CD8-positive, alpha-beta memory T cell (primary cell): ENCODE data around the gene MRPL44. TPM values are rescaled to one million over a fixed set of nuclear protein-coding genes. Genes with fewer than 3 reads are reported as not detected.

Experiments
- CTCF ChIA-PET: fragments of 350-600 bp; sonication (Branson Sonifier 250); formaldehyde crosslinking; loops from one replicate; lab custom pipeline; 2021; ENCODE audit warnings: antibody characterized with exemption; lab: Charles Lee
- POLR2A ChIA-PET: fragments of 350-600 bp; sonication (Branson Sonifier 250); formaldehyde crosslinking; loops from one replicate; lab custom pipeline; 2021; ENCODE audit warnings: antibody characterized with exemption; lab: Charles Lee
- DNase-seq, 5 donors: peaks; one replicate each; pipeline versions ENCODE4 v3.0.0 to v3.0.0-alpha.2; 2020 to 2022; ENCODE audit warnings: mixed read lengths in 1 of 5
- H3K27ac ChIP-seq: one replicate; pipeline ENCODE4 v1.7.0; 2013; ENCODE audit warnings: low read depth, mild to moderate bottlenecking, low read length, moderate library complexity
- H3K27me3 ChIP-seq: 2 replicates; pipeline ENCODE4 v1.7.0; 2013; ENCODE audit warnings: low read length, mild to moderate bottlenecking; ENCODE audit not compliant: insufficient read depth, poor library complexity, severe bottlenecking
- H3K36me3 ChIP-seq: 2 replicates; pipeline ENCODE4 v1.7.0; 2013; ENCODE audit warnings: mild to moderate bottlenecking, low read length, moderate library complexity; ENCODE audit not compliant: insufficient read depth
- H3K4me1 ChIP-seq: 2 replicates; pipeline ENCODE4 v1.7.0; 2013; ENCODE audit warnings: mild to moderate bottlenecking, low read length, moderate library complexity; ENCODE audit not compliant: insufficient read depth
- H3K4me3 ChIP-seq: 2 replicates; pipeline ENCODE4 v1.7.0; 2013; ENCODE audit warnings: mild to moderate bottlenecking, low read length
- H3K9me3 ChIP-seq: 2 replicates; pipeline ENCODE4 v1.7.0; 2013; ENCODE audit warnings: mild to moderate bottlenecking, low read length
- H3K27ac Mint-ChIP-seq, 8 donors: one replicate each; pipeline ENCODE4 v1.8.0; 2020 to 2021; ENCODE audit warnings: mixed read lengths in 8 of 8, mild to moderate bottlenecking in 6 of 8, inconsistent platforms in 3 of 8, moderate library complexity in 3 of 8
- H3K27me3 Mint-ChIP-seq, 2 donors: one replicate each; pipeline ENCODE4 v1.8.0; 2020 to 2021; ENCODE audit warnings: mixed read lengths in 2 of 2, mild to moderate bottlenecking in 1 of 2, moderate library complexity in 1 of 2
- H3K36me3 Mint-ChIP-seq, 3 donors: one replicate each; pipeline ENCODE4 v1.8.0; 2020 to 2021; ENCODE audit warnings: mixed read lengths in 3 of 3, inconsistent platforms in 1 of 3, mild to moderate bottlenecking in 1 of 3
- H3K4me1 Mint-ChIP-seq, 3 donors: one replicate each; pipeline ENCODE4 v1.8.0; 2020 to 2021; ENCODE audit warnings: mixed read lengths in 3 of 3, inconsistent platforms in 1 of 3, mild to moderate bottlenecking in 1 of 3
- H3K4me3 Mint-ChIP-seq, 7 donors: one replicate each; pipeline ENCODE4 v1.8.0; 2020 to 2021; ENCODE audit warnings: mixed read lengths in 7 of 7, mild to moderate bottlenecking in 6 of 7, moderate library complexity in 4 of 7, inconsistent platforms in 2 of 7
- H3K9me3 Mint-ChIP-seq, 5 donors: one replicate each; pipeline ENCODE4 v1.8.0; 2020 to 2022; ENCODE audit warnings: mixed read lengths in 5 of 5, mild to moderate bottlenecking in 3 of 5, moderate library complexity in 2 of 5, inconsistent platforms in 1 of 5
- polyA plus RNA-seq: library from polyadenylated mRNA; unstranded; fragments of 300-500 nt; fragmentation: Illumina TruSeq; gene quantifications from one replicate; pipeline ENCODE4 v1.2.3, GENCODE V29; 2021
- total RNA-seq, 2 experiments: library from RNA; stranded (reverse); gene quantifications; one replicate each; pipeline ENCODE4 v1.2.3, GENCODE V29; 2021

The MRPL44 gene
- total and polyA plus RNA-seq, 3 experiments from 2014 or later, result 26.7 to 42.6 (median 42.6) TPM

DNA sequence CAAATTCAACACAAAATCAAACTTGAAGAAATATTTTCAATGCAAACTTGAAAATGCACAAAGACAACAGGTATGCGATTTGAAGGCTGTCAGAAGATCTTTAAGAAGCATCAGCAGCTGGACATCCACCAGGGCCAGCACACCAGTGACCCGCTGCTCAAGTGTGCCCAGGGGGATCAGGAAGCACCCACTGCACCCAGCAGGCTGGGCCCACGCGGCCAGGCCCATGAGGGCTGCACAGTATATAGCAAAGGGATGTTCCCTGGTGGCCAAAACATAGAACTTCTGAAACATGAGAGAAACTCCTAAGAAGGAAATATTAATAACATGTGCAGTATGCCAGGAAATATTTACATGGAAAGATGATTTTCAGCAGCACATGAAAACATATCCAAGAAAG, 37.2 kb upstream of the MRPL44 start:
- CTCF ChIA-PET, result no interaction called here
- no peak overlapping the region for H3K4me3 Mint-ChIP-seq

DNA sequence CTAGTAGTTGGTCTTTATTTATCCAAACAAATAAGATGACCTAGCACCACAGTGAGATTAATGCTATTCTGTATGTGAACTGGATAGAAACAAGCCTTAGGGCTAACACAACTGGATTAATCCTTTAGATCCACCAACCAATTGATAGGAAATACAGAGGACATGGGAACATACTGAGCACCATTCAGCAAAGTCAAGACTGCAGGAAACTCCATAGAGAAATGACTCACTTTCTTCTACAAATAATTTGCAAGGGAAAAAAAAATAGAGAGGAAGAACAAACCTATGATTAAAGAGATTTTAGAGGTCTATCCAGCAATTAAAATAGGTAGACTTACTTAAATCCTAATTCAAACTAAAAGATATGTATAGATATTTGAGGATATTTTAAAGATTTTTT, 36.1 kb upstream of the MRPL44 start:
- Histone ChIP-seq H3K36me3 (no peaks in the 10 kb centered on the region), H3K27ac (no peak overlapping the region), H3K27me3 (no peaks in the 10 kb centered on the region), H3K4me1 (no peaks in the 10 kb centered on the region), H3K9me3 (no peaks in the 10 kb centered on the region), H3K4me3 (no peak overlapping the region)
- CTCF ChIA-PET, result no interaction called here
- peaks cover 19 to 67% (median 28%) of the 10 kb centered on the region in 3 donors for H3K4me1 Mint-ChIP-seq
- no peak overlapping the region for H3K27ac Mint-ChIP-seq
- H3K4me3 Mint-ChIP-seq, result peak overlapping the region in 1 of 7 donors; percentile 28
- H3K27me3 Mint-ChIP-seq, result peaks cover 0 to 1% of the 10 kb centered on the region in 2 donors
- no peaks in the 10 kb centered on the region for H3K9me3 Mint-ChIP-seq
- no peak for DNase-seq
- POLR2A ChIA-PET, result no interaction called here
- peaks cover 3 to 30% (median 8%) of the 10 kb centered on the region in 3 donors for H3K36me3 Mint-ChIP-seq

More for the DNA sequence above, 37.2 kb upstream of the MRPL44 start:
- peaks cover 3 to 38% (median 8%) of the 10 kb centered on the region in 3 donors for H3K36me3 Mint-ChIP-seq
- peaks cover 15 to 64% (median 21%) of the 10 kb centered on the region in 3 donors for H3K4me1 Mint-ChIP-seq
- no peaks in the 10 kb centered on the region for H3K4me1 ChIP-seq
- H3K27me3 Mint-ChIP-seq, result peaks cover 0 to 1% of the 10 kb centered on the region in 2 donors
- H3K27ac ChIP-seq, result no peak overlapping the region
- DNase-seq, result no peak
- no peaks in the 10 kb centered on the region for H3K27me3 ChIP-seq
- H3K9me3 ChIP-seq, result no peaks in the 10 kb centered on the region
- no peaks in the 10 kb centered on the region for H3K36me3 ChIP-seq
- no peaks in the 10 kb centered on the region for H3K9me3 Mint-ChIP-seq
- H3K4me3 ChIP-seq, result no peak overlapping the region
- POLR2A ChIA-PET, result no interaction called here
- no peak overlapping the region for H3K27ac Mint-ChIP-seq

DNA sequence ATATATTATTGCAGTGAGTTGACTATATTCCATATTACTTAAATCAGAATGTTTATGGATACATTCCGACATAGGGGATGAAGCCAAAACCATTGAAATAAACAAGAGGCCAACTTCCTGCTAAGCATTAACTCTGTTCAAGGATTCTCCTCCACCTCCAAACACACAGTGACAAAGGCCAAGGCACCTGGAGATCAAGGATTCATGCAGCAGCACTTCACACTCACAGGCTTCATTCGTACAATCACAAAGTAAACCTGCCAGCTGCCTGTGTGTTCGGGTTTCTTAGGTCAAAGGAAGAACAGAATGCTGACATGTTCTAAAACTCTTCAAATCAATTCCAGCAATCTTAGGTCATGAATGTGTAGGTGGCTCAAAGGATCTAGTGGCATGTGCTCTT, 35.0 kb upstream of the MRPL44 start:
- Mint-ChIP-seq H3K27me3 (peaks cover 0 to 1% of the 10 kb centered on the region in 2 donors), H3K9me3 (no peaks in the 10 kb centered on the region), H3K27ac (no peak overlapping the region), H3K4me1 (peaks cover 19 to 71% (median 28%) of the 10 kb centered on the region in 3 donors), H3K4me3 (no peak overlapping the region), H3K36me3 (peaks cover 4 to 20% (median 5%) of the 10 kb centered on the region in 3 donors)
- Histone ChIP-seq H3K36me3 (no peaks in the 10 kb centered on the region), H3K9me3 (no peaks in the 10 kb centered on the region), H3K4me3 (no peak overlapping the region), H3K27me3 (no peaks in the 10 kb centered on the region), H3K27ac (no peak overlapping the region), H3K4me1 (no peaks in the 10 kb centered on the region)
- no peak for DNase-seq
- POLR2A ChIA-PET, result no interaction called here
- CTCF ChIA-PET, result no interaction called here

DNA sequence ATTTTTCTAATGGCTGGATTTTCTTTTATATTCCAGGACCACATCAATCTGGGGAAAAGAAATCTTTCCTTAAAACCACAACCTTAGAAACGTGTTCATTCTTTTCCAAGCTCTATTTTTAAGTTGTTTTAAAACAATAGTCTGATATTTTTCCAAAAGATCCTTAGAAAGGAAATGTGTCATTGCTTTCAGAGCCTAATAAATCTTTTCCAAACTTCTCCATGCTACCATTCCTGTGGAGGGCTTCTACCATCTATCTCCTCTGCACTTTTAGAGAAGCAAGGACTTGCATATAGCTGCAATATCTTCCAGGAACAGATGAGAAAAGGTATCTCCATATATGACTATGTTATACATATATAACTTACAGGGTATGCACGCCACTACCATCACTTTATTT, 33.3 kb upstream of the MRPL44 start:
- CTCF ChIA-PET, result no interaction called here
- POLR2A ChIA-PET, result no interaction called here
- no peak for DNase-seq

GRCh38 chr2:223925106-223925505, 32.2 kb upstream of the MRPL44 start:
- Mint-ChIP-seq H3K36me3 (peaks cover 5 to 14% (median 8%) of the 10 kb centered on the region in 3 donors), H3K27ac (no peak overlapping the region), H3K27me3 (no peaks in the 10 kb centered on the region), H3K4me1 (peaks cover 39 to 82% (median 53%) of the 10 kb centered on the region in 3 donors), H3K4me3 (no peak overlapping the region), H3K9me3 (no peaks in the 10 kb centered on the region)
- H3K4me3 ChIP-seq, result no peak overlapping the region
- H3K27ac ChIP-seq, result no peak overlapping the region
- ChIA-PET POLR2A (no interaction called here), CTCF (no interaction called here)
- no peaks in the 10 kb centered on the region for H3K9me3 ChIP-seq
- H3K27me3 ChIP-seq, result no peaks in the 10 kb centered on the region
- H3K4me1 ChIP-seq, result peaks cover 14% of the 10 kb centered on the region
- no peaks in the 10 kb centered on the region for H3K36me3 ChIP-seq
- DNase-seq, result no peak

More for the DNA sequence above, 33.3 kb upstream of the MRPL44 start:
- H3K4me1 Mint-ChIP-seq, result peaks cover 28 to 79% (median 43%) of the 10 kb centered on the region in 3 donors
- Histone ChIP-seq H3K36me3 (no peaks in the 10 kb centered on the region), H3K27ac (no peak overlapping the region), H3K27me3 (no peaks in the 10 kb centered on the region), H3K4me3 (no peak overlapping the region), H3K9me3 (no peaks in the 10 kb centered on the region), H3K4me1 (peaks cover 4% of the 10 kb centered on the region)
- peaks cover 5 to 14% (median 8%) of the 10 kb centered on the region in 3 donors for H3K36me3 Mint-ChIP-seq
- no peaks in the 10 kb centered on the region for H3K9me3 Mint-ChIP-seq
- H3K4me3 Mint-ChIP-seq, result no peak overlapping the region
- no peaks in the 10 kb centered on the region for H3K27me3 Mint-ChIP-seq
- no peak overlapping the region for H3K27ac Mint-ChIP-seq

DNA sequence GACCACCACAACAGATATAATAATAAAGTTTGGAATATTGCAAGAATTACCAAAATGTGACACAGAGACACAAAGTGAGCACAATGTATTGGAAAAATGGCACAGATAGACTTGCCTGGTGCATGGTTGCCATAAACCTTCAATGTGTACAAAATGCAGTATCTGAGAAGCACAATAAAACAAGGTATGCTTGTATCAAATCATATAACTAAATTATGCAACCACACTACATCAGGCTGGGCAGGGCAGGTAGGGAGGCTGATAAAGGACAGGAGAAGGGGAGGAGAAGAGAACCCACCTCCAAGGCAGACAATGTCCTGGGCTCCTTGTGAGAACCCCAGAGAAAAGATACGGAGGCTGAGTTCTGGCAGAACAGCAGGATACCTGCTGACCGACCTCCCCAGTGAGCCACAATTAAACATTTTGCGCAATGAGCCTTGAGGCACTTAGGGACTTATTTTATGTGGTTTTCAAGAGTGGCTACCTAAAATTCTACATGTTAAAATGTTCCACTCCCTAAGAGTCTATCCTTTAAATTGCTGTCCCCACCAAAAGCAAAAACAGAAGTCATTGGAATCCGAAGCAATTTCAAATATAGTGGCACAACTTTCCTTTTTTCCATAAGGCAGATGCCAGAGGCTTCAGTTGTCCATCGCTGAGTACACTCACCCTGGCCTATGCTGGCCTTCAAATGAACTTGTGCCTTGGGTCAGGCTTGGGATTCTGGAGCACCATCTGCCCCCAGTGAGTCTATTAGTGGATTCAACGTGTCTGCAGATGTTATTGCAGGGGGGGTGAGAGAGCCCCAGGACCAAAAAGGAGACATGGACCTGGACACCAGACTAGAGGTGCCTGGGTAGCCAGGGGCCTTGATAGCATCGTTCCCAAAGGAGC, 28.9 kb upstream of the MRPL44 start:
- no peaks in the 10 kb centered on the region for H3K27me3 ChIP-seq
- no peak for DNase-seq
- H3K4me3 ChIP-seq, result no peak overlapping the region
- Mint-ChIP-seq H3K9me3 (no peaks in the 10 kb centered on the region), H3K4me3 (peak overlapping the region in 3 of 7 donors; percentile 19 to 57 (median 38)), H3K4me1 (peaks cover 45 to 78% (median 58%) of the 10 kb centered on the region in 3 donors), H3K36me3 (peaks cover 0 to 8% (median 4%) of the 10 kb centered on the region in 3 donors), H3K27me3 (no peaks in the 10 kb centered on the region), H3K27ac (peak overlapping the region in 5 of 8 donors; percentile 37 to 88 (median 53))
- CTCF ChIA-PET, result no interaction called here
- POLR2A ChIA-PET, result no interaction called here
- peaks cover 22% of the 10 kb centered on the region for H3K4me1 ChIP-seq
- H3K36me3 ChIP-seq, result no peaks in the 10 kb centered on the region
- no peak overlapping the region for H3K27ac ChIP-seq
- H3K9me3 ChIP-seq, result no peaks in the 10 kb centered on the region

GRCh38 chr2:223929571-223930102, 27.6 kb upstream of the MRPL44 start:
- Mint-ChIP-seq H3K4me3 (peak overlapping the region; percentile 48 to 74 (median 63)), H3K9me3 (no peaks in the 10 kb centered on the region), H3K4me1 (peaks cover 49 to 81% (median 61%) of the 10 kb centered on the region in 3 donors), H3K36me3 (peaks cover 0 to 8% (median 3%) of the 10 kb centered on the region in 3 donors), H3K27me3 (no peaks in the 10 kb centered on the region), H3K27ac (peak overlapping the region; percentile 16 to 89 (median 82))
- DNase-seq, result peak in 4 of 5 donors; percentile 8 to 63 (median 51)
- Histone ChIP-seq H3K36me3 (no peaks in the 10 kb centered on the region), H3K27ac (no peak overlapping the region), H3K4me3 (no peak overlapping the region), H3K4me1 (peaks cover 22% of the 10 kb centered on the region), H3K27me3 (no peaks in the 10 kb centered on the region), H3K9me3 (no peaks in the 10 kb centered on the region)
- ChIA-PET POLR2A (interaction anchor here (1.1 kb wide), 1 partner anchor 12 kb away, joined by 3 read pairs; no protein-coding TSS in a partner anchor), CTCF (interaction anchor here (1.4 kb wide), 1 partner anchor 32 kb away, joined by 4 read pairs; no protein-coding TSS in a partner anchor)
